HEK293 (cell line): ENCODE measurements around the gene TMC2.

ENCODE experiments used
- ATF2 ChIP-seq: fragments of 450-650 bp; formaldehyde crosslinking; IDR thresholded peaks from 2 replicates; pipeline ENCODE4 v1.5.1; 2016; ENCODE audit warnings: missing biosample characterization, missing genetic modification characterization, low read depth
- GLI2 ChIP-seq: fragments of 450-650 bp; formaldehyde crosslinking; IDR thresholded peaks from 2 replicates; pipeline ENCODE4; 2017; ENCODE audit warnings: missing biosample characterization, missing genetic modification characterization, low read depth, borderline replicate concordance
- KLF10 ChIP-seq: fragments of 450-650 bp; IDR thresholded peaks from 2 replicates; pipeline ENCODE4 v1.5.1; 2018; ENCODE audit warnings: missing biosample characterization, mild to moderate bottlenecking, missing genetic modification characterization
- ZBTB8A ChIP-seq: fragments of 450-650 bp; formaldehyde crosslinking; IDR thresholded peaks from 2 replicates; pipeline ENCODE4 v1.5.1; 2016; ENCODE audit warnings: missing biosample characterization, missing genetic modification characterization
- ZNF133 ChIP-seq: fragments of 450-650 bp; formaldehyde crosslinking; IDR thresholded peaks from 2 replicates; pipeline ENCODE4 v1.5.1; 2016; ENCODE audit warnings: missing biosample characterization, missing genetic modification characterization
- ZNF138 ChIP-seq: fragments of 450-650 bp; formaldehyde crosslinking; IDR thresholded peaks from 2 replicates; pipeline ENCODE4 v1.5.1; 2016; ENCODE audit warnings: missing biosample characterization, missing genetic modification characterization, borderline replicate concordance
- ZNF37A ChIP-seq: fragments of 450-650 bp; IDR thresholded peaks from 2 replicates; pipeline ENCODE4 v1.5.1; 2018; ENCODE audit warnings: missing biosample characterization, missing genetic modification characterization
- ZNF391 ChIP-seq: fragments of 450-650 bp; formaldehyde crosslinking; IDR thresholded peaks from 2 replicates; pipeline ENCODE4 v1.5.1; 2016; ENCODE audit warnings: low read depth, missing biosample characterization, missing genetic modification characterization, borderline replicate concordance
- ZNF449 ChIP-seq: fragments of 450-650 bp; formaldehyde crosslinking; IDR thresholded peaks from 2 replicates; pipeline ENCODE4 v1.5.1; 2017; ENCODE audit warnings: missing biosample characterization, mild to moderate bottlenecking, missing genetic modification characterization, moderate library complexity
- ZNF654 ChIP-seq: fragments of 450-650 bp; formaldehyde crosslinking; IDR thresholded peaks from 2 replicates; pipeline ENCODE4 v1.5.1; 2016; ENCODE audit warnings: low read depth, missing biosample characterization, missing genetic modification characterization
- ZNF776 ChIP-seq: fragments of 450-650 bp; formaldehyde crosslinking; IDR thresholded peaks from 2 replicates; pipeline ENCODE4 v1.5.0; 2017; ENCODE audit warnings: missing biosample characterization, missing genetic modification characterization, borderline replicate concordance
- TF ChIP-seq, protein P1 (sequence below): fragments of 450-650 bp; formaldehyde crosslinking; IDR thresholded peaks from 2 replicates; pipeline ENCODE4 v1.5.1; 2016; ENCODE audit warnings: missing biosample characterization, missing genetic modification characterization

GRCh38 chr20:2659547-2659946 lies 123.2 kb downstream of the TMC2 start:
- TF ChIP-seq, protein P1, sequence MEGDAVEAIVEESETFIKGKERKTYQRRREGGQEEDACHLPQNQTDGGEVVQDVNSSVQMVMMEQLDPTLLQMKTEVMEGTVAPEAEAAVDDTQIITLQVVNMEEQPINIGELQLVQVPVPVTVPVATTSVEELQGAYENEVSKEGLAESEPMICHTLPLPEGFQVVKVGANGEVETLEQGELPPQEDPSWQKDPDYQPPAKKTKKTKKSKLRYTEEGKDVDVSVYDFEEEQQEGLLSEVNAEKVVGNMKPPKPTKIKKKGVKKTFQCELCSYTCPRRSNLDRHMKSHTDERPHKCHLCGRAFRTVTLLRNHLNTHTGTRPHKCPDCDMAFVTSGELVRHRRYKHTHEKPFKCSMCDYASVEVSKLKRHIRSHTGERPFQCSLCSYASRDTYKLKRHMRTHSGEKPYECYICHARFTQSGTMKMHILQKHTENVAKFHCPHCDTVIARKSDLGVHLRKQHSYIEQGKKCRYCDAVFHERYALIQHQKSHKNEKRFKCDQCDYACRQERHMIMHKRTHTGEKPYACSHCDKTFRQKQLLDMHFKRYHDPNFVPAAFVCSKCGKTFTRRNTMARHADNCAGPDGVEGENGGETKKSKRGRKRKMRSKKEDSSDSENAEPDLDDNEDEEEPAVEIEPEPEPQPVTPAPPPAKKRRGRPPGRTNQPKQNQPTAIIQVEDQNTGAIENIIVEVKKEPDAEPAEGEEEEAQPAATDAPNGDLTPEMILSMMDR (tag by site-specific recombination), result no peak
- no peak for TF ChIP-seq ZBTB8A (tag by site-specific recombination)
- no peak for TF ChIP-seq ZNF776 (tag by site-specific recombination)
- TF ChIP-seq KLF10, result no peak
- TF ChIP-seq ZNF391 (tag by site-specific recombination), result no peak
- no peak for TF ChIP-seq ZNF37A (tag by site-specific recombination)
- TF ChIP-seq ZNF449 (tag by site-specific recombination), result no peak
- TF ChIP-seq ZNF138 (tag by site-specific recombination), result no peak
- no peak for TF ChIP-seq ZNF654
- no peak for TF ChIP-seq GLI2
- no peak for TF ChIP-seq ZNF133 (tag by site-specific recombination)
- TF ChIP-seq ATF2 (tag by site-specific recombination), result no peak
